ENCODE data around the gene ZNF486.
"Not testable (repeated sequence)": the region's sequence is repeated elsewhere in the genome, so short reads cannot be mapped to it uniquely, and the experiment has no call there.

The ZNF486 gene

GRCh38 chr19:20233105-20233504 is 66.1 kb downstream of the ZNF486 start:
- no peak for DNase-seq (ENCODE audit: low read depth, low spot score)

GRCh38 chr19:20235156-20235555 is 68.1 kb downstream of the ZNF486 start:
- DNase-seq (ENCODE audit: low read depth, low spot score), result no peak

GRCh38 chr19:20237773-20238623 is 71.0 kb downstream of the ZNF486 start:
- peak; percentile 71 for DNase-seq (ENCODE audit: low read depth, low spot score)

GRCh38 chr19:20243629-20244028 is 76.6 kb downstream of the ZNF486 start:
- no peak for DNase-seq (ENCODE audit: low read depth, low spot score)

GRCh38 chr19:20244356-20244755 is 77.3 kb downstream of the ZNF486 start:
- DNase-seq (ENCODE audit: low read depth, low spot score), result no peak

GRCh38 chr19:20245309-20245708 is 78.3 kb downstream of the ZNF486 start:
- no peak for DNase-seq (ENCODE audit: low read depth, low spot score)

- no peak for DNase-seq (ENCODE audit: low read depth, low spot score)
These were observed 80.1 kb downstream of the ZNF486 start for GRCh38 chr19:20247016-20247683.

- not testable (repeated sequence) for DNase-seq (ENCODE audit: low read depth, low spot score)
These were observed 81.2 kb downstream of the ZNF486 start for GRCh38 chr19:20248258-20248657.
